ENCODE data around the gene TGM2. TPM values are rescaled to one million over a fixed set of nuclear protein-coding genes. Genes with fewer than 3 reads are reported as not detected.

The TGM2 gene
- total and polyA plus RNA-seq, 9 of the 15 experiments (the other 6 are each of a cell fraction or from before 2014, with no cell fraction given), result 5.5 to 78.5 (median 37.6) TPM

DNA sequence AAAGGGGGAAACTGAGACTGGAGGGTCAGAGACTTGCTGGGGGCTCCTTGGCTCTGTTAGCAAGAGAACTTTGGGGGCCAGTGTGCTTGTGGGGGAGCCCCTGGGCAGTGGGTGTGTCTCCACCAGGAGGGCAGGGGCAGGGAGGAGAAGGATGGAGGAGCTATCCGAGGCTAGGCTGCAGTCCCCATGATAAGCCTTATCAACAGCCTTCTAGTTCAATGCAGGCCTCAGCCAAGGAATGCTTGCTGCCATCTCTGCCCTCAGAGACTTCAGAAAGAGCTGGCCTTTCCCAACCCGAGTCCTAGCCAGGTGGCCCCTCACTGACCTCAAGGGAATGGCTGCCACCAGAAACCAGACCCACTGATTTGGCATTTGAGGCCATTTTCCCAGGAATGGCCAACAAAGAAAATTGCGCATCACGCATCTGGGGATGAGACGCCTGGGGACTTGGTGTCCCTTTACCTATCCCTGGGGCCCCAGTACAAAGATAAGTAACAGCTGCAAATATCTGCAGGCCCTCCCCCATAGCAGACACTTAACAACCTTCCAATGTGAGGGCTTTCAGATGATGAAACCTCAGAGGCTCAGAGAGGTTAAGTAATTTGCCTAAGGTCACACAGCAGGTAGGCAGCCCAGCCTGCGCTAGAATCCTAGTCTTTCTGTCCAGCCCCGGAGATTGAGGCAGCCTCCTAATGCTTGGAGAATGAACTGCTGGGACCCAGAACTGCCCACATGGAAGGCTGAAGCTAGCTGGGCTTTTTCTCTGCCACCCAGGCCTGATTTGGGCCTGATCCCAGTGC is 4.9 kb downstream of the TGM2 start (continued):
- TF ChIP-seq YBX1 (IDR thresholded peaks at IDR 0.05) (no peak), HDAC3 (IDR thresholded peaks at IDR 0.05; ENCODE audit: borderline replicate concordance, partially characterized antibody) (no peak), ZFP91 (CRISPR knock-in tag; IDR thresholded peaks at IDR 0.05) (no peak), SETDB1 (IDR thresholded peaks at IDR 0.05; ENCODE audit: low read length) (no peak), DLX4 (CRISPR knock-in tag; IDR thresholded peaks at IDR 0.05) (no peak), STAT5A (IDR thresholded peaks at IDR 0.05; ENCODE audit: borderline replicate concordance, low read length) (peak; percentile 69), SREBF1 (IDR thresholded peaks at IDR 0.05; ENCODE audit: borderline replicate concordance, low read depth, low read length) (no peak), PTRF (tag; IDR thresholded peaks at IDR 0.05) (no peak), RBM14 (IDR thresholded peaks at IDR 0.05; ENCODE audit: borderline replicate concordance, insufficient read depth, low read depth, low read length) (no peak), CEBPG (CRISPR knock-in tag; IDR thresholded peaks at IDR 0.05) (peak; percentile 88), CEBPG (tag; conservative IDR thresholded peaks at IDR 0.05 in 1 of 2, IDR thresholded peaks at IDR 0.05 in 1 of 2) (peak; percentile 25 to 60; a peak in 2 of 4 replicates), HOMEZ (CRISPR knock-in tag; IDR thresholded peaks at IDR 0.05) (no peak), EZH2 (IDR thresholded peaks at IDR 0.05; ENCODE audit: borderline replicate concordance, low read depth, low read length) (no peak), KLF1 (tag; IDR thresholded peaks at IDR 0.05) (no peak; the same call in 1 of the 2 replicates), NFE2L1 (tag; IDR thresholded peaks at IDR 0.05; ENCODE audit: borderline replicate concordance, low read depth) (no peak)
- TF ChIP-seq, protein P1, sequence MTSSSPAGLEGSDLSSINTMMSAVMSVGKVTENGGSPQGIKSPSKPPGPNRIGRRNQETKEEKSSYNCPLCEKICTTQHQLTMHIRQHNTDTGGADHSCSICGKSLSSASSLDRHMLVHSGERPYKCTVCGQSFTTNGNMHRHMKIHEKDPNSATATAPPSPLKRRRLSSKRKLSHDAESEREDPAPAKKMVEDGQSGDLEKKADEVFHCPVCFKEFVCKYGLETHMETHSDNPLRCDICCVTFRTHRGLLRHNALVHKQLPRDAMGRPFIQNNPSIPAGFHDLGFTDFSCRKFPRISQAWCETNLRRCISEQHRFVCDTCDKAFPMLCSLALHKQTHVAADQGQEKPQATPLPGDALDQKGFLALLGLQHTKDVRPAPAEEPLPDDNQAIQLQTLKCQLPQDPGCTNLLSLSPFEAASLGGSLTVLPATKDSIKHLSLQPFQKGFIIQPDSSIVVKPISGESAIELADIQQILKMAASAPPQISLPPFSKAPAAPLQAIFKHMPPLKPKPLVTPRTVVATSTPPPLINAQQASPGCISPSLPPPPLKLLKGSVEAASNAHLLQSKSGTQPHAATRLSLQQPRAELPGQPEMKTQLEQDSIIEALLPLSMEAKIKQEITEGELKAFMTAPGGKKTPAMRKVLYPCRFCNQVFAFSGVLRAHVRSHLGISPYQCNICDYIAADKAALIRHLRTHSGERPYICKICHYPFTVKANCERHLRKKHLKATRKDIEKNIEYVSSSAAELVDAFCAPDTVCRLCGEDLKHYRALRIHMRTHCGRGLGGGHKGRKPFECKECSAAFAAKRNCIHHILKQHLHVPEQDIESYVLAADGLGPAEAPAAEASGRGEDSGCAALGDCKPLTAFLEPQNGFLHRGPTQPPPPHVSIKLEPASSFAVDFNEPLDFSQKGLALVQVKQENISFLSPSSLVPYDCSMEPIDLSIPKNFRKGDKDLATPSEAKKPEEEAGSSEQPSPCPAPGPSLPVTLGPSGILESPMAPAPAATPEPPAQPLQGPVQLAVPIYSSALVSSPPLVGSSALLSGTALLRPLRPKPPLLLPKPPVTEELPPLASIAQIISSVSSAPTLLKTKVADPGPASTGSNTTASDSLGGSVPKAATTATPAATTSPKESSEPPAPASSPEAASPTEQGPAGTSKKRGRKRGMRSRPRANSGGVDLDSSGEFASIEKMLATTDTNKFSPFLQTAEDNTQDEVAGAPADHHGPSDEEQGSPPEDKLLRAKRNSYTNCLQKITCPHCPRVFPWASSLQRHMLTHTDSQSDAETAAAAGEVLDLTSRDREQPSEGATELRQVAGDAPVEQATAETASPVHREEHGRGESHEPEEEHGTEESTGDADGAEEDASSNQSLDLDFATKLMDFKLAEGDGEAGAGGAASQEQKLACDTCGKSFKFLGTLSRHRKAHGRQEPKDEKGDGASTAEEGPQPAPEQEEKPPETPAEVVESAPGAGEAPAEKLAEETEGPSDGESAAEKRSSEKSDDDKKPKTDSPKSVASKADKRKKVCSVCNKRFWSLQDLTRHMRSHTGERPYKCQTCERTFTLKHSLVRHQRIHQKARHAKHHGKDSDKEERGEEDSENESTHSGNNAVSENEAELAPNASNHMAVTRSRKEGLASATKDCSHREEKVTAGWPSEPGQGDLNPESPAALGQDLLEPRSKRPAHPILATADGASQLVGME (CRISPR knock-in tag; IDR thresholded peaks at IDR 0.05), result no peak
